Stimulated activated CD8-positive, alpha-beta memory T cell treated with anti-CD3 and anti-CD28 coated beads, Interleukin-2, amount 100 ng/mL, for 1 hour (primary cell): ENCODE measurements around the gene TAGLN2.
A peak's percentile ranks its signal among the peaks of the same experiment; 100 is the strongest.

Source experiments
- DNase-seq, 2 donors: peaks; one replicate each; pipeline ENCODE4 v3.0.0-alpha.2; 2020; ENCODE audit warnings: low read depth in 2 of 2

TAGLN2 gene

GRCh38 chr1:159935719-159936272, 10.5 kb upstream of the TAGLN2 start:
- DNase-seq = no peak

GRCh38 chr1:159935305-159935704, 10.0 kb upstream of the TAGLN2 start:
- DNase-seq = no peak

DNA sequence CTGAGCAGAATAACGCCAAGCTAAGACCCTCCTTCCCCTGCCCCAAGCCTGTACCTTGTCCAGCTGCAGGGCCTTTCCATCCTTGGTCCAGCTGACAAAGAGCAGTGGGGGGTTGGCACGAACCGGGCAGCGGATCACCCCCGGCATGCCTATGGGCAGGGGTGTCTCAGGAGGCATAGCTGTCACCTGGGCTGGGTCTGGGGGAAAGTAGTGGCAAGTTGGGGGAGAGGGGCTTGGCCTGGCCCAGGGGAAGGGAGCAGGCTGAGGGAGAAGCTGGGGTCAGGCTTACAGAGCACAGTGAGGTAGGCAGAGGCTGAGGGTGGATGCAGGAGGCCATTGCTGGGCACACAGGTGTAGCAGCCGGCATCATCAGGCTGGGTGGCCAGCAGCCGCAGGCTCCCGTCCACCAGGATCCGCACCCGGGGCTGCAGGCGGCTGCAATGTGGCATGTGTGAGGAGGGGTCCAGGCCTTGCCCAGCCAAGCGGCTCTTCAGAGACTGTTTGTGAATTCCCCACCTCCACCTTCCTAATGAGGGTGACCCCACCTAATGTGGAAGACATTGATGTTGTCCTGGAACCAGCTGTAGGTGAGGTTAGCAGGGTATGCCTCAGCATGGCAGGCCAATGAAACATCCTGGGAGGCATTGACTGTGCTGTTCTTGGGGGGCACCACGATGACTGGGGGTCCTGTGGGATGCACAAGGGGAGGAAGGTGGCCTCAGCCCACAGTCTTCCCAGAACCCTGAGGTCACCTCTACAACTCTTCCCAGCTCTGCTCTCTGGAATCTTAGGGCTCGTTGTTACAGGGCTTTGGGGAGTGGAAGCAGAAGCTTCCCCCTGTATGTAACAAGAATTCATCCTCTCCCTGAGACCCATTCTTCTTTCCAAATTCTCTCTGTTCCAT, 9.1 kb upstream of the TAGLN2 start:
- no peak for DNase-seq

- DNase-seq = no peak
These were observed 8.0 kb upstream of the TAGLN2 start for GRCh38 chr1:159933347-159933746.

DNA sequence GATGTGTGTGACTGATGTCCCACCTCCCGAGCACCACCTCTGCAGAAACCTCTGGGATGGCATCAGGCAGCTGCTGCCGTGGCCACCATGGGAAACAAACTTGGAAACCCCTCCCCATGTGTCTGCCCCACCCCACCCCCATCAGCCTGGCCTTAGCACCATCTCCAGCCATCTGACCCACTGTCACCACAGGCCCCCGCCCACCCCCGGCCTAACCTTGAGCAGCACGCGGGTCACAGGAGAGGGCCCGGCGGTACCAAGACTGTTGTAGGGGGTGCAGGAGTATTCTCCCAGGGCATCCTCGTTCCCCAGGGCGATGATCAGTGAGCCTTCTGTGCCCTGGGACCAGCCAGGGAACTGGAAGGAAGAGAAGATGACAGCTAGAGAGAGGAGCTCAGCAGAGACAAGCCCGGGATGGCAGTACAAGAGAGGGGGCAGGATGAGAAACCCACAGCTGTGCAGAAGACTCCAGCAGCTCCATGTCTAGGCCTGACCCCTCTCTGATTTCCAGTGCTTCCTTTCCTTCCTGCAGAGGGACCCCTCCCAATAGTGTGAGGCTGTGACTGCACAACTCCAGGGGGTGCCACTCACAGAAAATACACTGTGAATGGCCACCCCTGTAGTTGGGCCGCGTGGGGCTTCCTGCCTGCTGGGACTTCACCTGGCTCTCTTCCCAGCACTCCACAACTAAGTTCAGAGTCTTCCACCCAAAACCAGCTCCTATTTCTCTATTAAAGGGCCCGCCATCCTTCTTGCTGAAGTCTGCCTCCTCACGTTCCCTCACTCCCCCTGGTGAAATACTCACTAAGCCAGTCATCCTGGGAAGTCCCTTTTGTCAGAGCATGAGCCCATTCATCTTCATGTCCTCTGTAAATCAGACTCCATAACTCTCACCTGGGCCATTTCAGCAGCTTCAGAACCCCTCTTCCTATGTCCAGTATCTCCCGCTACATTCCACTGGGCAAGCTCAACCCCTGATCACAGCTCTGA, 7.3 kb upstream of the TAGLN2 start:
- DNase-seq = no peak

- DNase-seq = no peak
These were observed 6.5 kb upstream of the TAGLN2 start for GRCh38 chr1:159931795-159932173.

GRCh38 chr1:159931101-159931794, 5.9 kb upstream of the TAGLN2 start:
- DNase-seq = no peak

- no peak for DNase-seq
These were observed 5.3 kb upstream of the TAGLN2 start for GRCh38 chr1:159930634-159931033.

- no peak for DNase-seq
These were observed 4.9 kb upstream of the TAGLN2 start for GRCh38 chr1:159930216-159930615.

DNA sequence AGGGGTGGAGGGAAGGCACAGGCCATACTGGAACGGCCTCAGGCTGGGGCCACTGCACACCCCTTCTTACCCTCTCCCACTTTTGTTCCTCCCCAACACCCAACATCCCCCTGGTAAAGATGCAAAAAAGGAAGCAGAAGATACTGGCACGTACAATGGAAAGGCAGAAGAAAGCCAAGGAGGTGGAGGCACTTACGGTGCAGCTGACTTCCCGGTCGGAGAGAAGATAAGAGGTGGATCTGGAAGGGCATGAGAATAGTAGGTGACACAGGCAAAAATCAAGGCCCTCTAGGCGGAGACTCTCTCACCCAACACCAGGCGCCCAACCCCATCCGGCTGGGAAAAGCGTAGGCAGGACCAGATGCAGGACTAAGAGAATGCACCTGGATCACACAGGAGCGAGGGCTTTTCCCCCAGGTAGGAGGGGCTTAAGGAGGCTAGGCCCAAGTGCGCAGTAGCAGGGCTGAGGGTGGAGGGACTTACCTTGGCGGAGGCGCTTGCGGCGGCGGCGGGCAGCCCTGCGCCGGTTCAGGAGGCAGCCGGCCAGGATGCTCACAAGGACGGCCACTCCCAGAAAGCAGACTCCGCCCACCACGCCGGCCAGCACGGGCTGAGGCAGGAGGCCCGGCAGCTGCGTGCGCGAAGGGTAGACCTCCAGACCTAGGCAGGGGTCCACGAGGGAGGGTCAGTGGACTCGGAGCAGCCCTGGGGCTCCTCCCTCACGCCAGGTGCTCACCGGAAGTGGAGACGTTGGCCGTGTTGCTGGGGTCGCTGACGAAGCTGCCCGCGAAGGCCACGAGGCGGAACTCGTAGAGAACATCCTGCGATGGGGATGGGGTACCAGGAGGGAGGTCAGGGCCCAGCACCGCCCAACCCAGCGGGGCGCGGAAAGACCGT, 4.1 kb upstream of the TAGLN2 start:
- DNase-seq = no peak

DNA sequence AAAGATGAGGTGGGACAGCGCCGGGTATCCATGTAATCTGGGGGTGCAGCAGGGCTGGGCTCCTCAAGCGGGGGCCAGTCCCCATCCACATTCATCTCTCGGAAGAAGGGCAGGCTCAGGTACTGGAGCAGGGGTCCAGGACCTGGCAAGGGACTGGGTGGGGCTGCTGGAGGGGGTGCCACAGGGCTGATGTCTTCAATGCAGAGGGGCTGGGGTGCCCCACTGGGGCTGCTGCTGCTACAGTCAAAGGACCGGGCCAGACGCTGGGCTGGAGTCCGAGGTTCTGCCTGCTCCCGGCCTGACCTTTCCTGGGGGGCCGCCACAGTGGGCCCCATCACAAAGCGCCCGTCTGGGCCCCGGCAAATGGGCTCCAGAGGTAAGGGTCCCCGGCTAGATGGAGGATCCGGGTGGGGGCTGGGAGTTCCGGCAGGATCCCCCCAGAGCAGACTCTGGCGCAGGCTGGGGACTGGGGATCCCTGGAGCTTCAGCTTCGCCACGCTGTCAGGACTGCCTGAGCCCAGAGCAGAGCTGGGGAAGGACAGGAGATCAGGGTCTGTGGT, 3.3 kb upstream of the TAGLN2 start:
- DNase-seq = no peak

DNA sequence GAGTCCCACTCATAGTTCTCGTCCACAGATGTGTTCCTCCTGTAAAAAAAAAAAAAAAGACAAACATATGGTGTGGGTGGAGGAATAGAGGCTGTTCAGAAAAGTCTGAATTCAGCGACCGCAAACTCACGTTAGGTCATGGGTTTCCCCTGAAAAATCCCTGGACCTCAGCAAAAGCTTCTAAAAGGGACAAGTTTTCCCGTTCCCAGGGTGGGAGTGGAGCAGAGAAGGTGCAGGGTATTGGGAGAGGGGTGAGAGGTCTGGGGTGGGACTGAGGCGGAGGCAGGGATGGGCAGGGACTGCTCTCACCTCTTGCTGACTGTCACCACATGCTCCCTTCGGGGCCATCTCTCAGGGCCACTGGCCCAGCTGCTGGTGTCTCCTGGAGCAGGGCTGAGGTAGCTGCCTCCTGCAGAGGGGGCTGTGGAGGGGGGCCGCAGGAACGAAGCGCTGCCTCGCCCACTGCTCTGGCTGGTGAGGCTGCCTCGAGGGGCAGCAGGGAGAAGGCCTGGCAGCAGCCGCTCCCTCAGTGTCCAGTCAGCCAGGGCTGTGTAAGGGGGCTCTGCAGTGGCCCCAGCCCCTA, 2.6 kb upstream of the TAGLN2 start:
- no peak for DNase-seq

- no peak for DNase-seq
These were observed 2.0 kb upstream of the TAGLN2 start for GRCh38 chr1:159927211-159927848.

- no peak for DNase-seq
These were observed 392 bp upstream of the TAGLN2 start for GRCh38 chr1:159925719-159926078.

- peak; percentile 39 to 40 for DNase-seq
These were observed 1.1 kb downstream of the TAGLN2 start for GRCh38 chr1:159924025-159924790.

DNA sequence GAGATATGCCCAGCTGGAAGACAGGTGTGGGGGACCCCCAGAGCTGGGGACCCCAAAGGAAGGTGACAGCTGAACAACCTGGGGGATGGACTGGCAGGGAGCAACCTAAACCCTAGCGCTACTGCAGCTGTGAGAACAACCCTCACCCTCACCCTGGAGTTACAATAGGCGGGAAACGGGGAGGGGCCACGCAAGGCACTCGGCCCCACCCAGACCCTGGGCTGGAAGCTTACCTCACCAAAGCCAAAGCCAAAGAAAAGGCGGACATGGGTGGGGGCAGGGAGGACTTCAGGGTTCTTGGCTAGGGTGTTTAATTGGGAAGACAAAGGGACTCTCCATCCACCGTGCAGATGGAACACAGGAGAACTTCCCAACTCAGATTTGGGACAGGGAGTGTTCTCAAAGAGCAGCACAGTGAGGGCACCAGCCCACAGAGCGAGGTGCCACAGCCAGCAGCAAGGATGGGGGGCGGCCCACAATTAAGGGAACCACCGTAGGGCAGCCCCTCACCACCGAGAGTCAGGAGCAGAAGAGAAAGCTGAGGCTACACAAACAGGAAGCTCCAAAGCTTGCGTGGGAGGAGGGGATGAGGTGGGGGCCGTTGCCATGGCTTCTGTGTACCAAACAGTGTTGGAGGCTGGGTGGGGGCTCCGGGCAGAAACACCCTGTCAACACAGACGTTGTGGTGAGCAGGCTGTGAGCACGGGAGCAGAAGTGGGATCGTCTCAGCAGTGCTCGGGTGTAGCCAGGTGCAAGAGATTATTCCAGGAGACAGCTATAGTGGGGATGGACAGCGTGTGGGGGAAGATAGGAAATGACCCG, 1.9 kb downstream of the TAGLN2 start:
- DNase-seq = peak; percentile 73 to 81

DNA sequence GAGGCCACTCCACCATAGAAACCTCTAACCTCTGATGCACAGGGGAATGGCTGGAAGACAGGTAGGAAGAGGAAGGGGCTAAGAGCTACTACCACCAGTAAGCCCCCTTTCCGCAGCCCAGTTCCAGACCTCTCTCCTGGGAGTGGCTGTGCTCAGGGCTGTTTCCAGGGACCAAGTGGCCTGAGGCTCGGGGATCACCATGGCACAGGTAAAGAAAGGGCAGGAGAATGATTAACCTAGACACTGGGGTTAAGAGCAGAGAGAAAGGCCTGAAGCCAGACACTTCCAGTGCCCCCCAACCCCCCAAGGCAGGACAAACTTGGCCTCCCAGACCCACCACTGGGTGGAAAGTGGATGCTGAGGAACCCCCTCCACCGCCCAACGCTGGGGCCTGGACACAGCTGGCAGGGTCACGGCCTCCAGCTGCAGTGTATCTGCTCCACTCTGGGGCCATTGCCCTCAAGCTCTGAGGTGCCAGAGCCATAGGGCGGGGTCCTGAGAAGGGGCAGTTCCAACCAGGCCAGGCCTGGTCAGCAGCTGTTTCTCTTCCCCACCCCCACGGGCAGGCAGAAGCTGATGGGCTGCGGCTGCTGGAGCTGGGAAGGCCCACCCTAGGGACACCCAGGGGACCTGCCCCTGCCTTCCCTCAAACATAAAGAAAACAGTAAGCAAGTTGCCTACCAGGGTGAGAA, 2.6 kb downstream of the TAGLN2 start:
- DNase-seq = no peak
